HG03354 (cell line): ENCODE data around the gene PDLIM3.

Experiments
- ATAC-seq: cut with Tn5 transposase; IDR thresholded peaks from one replicate; pipeline ENCODE4 v1.9.1; 2021; ENCODE audit warnings: mild to moderate bottlenecking; ENCODE audit not compliant: unreplicated experiment, poor library complexity, severe bottlenecking

Gene PDLIM3, protein sequence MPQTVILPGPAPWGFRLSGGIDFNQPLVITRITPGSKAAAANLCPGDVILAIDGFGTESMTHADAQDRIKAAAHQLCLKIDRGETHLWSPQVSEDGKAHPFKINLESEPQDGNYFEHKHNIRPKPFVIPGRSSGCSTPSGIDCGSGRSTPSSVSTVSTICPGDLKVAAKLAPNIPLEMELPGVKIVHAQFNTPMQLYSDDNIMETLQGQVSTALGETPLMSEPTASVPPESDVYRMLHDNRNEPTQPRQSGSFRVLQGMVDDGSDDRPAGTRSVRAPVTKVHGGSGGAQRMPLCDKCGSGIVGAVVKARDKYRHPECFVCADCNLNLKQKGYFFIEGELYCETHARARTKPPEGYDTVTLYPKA

DNA sequence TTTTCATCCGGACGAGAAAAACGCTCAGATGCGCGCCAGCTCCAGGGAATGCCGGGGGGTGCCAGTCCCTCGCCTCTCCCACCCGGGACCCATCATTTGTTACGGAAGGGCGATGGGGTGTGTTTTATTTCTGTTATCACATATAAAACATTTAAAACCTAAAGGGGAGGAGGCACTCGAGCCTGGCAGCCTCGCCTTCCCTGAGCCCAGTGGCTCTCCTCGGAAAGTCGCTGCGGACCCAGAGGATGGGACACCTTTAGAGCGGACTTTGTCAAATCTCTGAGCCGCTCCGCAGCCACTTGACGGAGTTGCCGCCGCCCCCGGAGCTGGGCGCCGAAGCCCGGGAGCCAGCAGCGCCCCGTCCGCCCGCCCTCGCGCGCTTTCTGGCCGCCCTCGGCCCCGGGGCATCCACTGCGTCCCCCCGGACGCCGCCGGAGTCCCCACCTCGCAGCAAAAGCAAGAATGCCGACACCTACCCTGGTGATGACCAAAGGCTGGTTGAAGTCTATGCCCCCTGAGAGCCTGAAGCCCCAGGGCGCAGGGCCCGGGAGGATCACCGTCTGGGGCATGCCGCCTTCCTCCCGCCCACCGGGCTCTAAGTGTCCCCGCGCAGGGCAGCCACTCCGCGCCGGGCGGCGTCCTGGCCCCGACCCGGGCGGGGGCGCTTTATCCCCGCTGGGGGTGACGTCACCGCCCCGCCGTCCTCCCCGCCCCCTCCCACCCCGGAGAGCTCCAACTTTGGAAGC is at the start of gene PDLIM3:
TSS of gene PDLIM3 (minus strand) at position 642 of the 746 bp plus-strand sequence. CDS start at position 569, 73 bp downstream.
- no peak for ATAC-seq

DNA sequence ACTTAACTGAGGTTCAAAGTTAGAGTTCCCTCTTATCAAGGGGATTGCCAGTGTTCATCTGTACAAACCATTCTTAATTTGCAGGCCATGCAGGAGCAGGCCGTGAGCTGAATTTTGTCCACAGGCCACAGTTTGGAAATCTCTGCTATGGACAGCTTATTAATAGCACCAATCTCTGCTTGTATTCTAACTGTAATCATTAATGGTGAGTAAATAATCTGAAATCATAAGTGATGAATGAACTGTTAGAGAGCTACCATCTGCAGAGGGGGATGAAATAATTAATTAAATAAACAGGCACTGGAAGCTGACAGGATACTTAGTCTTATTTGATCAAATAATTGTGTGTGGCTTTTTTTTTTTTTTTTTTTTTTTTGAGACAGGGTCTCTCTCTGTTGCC is 48.5 kb upstream of the PDLIM3 start:
- no peak for ATAC-seq

DNA sequence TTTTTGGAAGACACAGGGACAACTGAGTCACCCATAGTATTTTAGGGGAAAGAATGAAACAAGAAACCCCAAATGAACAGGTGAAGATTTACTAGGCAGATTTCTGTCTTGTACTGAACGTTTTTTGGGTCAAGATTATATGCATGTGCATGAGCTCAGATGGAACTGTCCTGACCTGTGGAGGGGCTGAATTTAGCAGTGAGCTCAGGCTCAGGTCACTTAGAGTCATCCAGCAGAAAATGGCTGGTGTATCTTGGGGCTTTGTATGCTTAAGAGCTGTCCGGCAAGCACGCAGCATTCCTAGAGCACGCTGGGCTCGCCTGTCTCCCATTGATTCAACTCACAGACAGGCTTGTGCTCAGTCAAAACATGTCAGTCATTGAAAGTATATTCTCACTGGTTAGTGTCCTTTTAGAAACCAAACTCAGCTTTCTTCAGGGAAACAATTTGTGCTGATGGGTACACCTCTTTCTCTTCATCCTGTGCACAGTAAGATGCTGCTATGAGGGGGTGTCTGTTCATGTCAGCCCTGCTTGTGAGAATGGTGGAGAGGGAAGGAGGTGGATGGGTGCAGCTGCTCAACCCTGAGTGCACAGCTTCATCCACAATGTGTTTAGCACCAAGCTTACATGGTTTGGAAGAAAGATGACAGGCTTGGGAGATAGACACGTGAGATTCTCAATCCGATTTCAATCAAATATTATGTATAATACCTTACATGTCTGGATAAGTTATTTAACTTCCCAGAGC is 47.5 kb upstream of the PDLIM3 start:
- no peak for ATAC-seq

DNA sequence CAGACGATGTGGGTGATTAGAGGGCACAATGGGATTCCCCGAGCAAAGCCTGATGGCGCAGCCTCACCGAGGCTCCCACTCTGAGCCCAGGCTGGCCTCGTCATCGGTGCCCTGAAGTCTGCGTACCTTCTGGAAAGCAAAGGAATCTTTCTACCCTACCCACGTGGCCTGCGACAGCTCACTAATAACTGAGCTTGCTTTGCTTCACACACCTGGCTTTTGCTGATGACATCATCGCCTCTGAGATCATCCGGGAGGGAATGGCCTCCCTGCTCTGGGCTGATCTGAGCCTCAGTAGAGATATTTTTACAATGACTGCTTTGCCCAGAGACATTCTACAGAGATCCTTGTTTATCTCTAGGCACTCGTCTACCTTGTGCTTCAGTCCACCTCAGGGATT is 45.4 kb upstream of the PDLIM3 start:
- no peak for ATAC-seq

DNA sequence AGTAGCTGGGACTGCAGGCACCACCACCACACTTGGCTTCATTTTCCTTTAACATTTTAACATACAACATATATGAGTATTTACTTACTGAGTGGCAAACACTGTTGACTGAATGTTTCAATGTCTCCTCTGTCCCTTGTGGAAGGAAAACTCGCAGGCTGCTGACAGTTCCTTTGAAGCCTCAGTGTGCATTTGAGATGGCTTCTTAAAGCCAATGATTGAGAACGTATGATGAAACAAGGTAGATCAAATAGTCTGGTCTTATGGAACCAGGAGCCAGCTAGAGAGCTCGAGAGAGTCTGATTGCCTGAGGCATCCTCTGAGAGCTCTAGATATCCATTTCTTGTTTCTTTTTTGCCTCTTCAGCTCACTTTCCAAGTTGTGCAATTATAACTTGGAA is 43.0 kb upstream of the PDLIM3 start:
- no peak for ATAC-seq

DNA sequence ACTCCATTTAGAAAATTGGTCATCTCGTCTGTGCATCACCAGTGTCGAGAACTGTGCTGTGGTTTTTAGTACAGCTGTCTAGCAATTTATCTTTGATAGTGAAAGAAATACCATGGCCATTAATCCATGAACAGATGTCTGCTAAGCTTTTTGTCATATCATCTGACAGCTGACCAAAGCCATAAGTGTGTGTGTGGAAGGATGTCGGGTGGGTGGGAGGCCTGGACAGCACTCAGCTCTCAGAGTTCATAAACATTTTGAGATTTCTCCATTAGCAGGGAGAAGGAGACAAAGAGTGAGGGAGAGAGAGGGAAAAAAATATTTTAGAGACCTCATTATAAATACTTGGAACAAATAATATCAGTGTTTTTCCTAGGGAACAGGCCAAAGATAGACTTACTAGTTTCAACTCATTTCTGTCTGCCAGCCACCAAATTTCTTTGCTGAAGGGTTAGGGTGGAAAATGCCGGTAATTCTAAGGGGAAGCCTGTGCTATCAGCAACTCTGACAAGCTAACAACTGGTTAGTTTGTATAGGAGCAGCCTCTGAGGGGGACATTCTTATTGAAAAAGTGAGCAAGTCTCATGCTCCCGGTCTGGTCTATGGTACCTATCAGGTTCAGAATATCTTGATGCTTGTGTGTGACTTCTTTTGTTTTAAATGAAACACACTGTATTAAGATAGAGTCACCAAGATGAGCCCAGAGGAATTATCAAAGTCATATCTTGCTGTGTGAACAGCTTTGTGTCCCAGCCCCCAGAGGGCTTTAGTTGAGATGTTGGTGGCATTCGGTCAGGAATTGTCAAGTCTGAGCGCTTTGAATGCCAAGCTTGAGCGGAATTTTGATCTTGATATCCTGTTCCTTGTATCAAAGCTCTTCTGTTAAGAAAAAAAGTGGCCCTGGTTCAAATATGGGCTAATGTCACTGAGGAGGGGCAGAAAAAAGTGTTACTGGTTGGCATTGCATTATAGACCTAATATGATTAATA is 41.9 kb upstream of the PDLIM3 start:
- no peak for ATAC-seq

DNA sequence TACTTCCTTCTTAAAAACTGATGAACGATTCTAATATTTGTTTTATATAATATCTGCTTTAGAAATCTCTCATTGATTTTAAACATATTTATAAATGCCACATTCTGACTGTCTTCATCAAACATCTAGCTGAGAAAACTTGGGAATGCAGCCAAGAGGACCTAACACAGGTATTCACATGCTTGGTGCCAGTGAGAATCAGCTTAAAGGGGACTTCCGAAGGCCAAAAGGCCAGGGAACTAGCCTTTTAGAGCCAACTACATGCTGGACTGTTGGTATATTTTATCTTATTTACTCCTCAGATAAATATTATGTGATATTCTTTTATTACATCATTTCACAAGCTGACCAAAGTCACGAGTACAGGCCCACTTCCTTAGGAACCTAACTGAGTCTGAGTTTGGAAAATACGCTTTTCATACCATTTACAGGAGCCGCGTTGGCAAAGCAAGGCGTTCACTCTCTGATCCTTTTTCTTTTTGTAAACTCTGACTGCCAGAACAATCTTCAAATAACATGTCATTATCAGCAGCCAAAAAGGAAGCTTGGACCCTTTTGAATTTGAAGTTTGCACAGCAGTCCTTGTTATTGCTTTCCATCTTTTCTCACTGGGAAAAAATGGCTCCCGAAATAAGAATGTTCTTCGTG is 41.1 kb upstream of the PDLIM3 start:
- ATAC-seq, result no peak

DNA sequence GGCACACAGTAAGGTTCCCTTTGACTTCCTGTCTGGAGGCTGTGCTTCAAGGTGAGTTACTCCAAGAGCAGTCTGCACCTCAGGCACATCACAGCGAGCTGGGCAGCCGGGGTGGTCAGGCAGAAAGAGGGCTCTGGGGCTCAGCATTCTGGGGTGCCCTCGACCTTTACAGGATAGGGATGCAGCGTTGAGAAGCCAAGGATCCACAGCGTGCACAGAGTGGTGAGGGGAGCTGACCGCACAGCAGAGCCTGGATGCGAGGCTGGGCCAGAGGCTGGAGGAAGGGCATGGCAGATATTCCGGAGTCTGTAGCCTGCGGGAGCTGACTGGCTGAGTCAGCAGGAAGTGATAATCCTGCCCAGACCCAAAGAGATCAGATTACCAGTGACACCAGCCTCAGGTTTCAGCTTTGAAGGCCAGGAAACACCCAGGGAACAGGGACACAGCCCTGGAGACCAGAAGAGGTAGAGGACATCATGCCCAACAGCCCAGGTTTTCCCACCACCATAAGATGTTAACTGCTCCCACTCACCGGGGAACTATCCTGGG is 38.4 kb upstream of the PDLIM3 start:
- no peak for ATAC-seq

DNA sequence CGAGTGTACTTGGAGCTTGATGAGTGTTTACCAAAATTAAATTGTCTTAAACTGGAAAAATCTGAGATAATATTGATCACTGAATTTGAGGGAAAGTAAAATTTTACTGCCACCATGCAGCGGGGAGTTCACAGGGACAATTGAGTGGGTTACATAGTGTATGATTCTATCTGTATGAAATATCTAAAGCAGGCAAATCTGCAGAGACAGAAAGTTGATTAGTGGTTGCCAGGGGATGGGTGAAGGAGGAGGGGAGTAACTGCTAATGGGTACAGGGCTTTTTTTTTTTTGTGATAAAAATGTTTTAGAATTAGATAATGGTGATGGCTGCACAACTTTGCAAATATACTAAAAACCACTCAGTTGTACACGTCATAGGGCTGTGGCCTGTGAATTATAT is 35.4 kb upstream of the PDLIM3 start:
- no peak for ATAC-seq

DNA sequence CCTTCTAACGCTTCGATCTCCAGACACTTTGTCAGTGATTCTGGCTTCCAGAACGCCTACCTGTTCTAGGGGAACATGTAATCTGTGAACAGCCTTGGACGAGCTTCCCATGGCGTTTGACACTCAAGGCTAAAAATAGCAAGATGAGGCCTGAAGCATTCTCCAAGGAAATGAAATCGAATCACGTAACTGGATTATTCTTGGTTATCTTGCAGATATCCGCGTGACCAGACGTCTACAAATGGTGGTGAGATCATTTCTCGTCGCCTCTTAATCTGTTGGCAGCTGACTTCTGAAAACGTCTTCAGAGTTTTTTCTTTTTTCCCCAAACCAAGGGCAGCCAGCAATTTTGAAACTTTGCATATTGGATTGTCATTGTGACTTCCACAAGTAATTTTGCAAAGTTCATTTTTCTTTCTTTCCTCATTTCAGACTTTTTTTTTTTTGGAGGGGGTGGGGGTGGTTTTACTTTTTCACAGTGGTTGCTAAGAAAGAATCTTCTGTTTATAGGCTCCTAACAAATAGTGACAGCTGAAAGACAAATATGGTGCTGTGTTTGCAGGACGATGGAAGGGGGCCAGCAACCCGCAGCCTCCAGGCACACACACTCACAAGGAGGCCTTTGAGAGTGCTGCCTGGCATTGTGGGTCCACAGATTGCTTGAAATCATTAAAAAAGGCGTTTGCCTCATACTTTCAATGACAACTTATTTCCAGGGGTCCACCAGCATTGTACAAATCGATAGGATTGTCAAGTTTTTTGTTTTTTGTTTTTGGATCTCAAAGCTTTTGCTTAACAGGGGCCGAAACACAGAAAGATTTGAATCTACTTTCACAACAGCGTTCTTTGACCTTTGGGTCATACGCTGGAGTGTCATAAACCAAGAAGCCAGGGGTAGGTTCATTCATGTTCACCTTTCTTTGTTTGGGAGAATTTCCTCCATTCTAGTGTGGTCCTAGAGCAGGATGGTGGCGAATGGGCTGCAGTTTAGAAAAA is 32.4 kb upstream of the PDLIM3 start:
- no peak for ATAC-seq

DNA sequence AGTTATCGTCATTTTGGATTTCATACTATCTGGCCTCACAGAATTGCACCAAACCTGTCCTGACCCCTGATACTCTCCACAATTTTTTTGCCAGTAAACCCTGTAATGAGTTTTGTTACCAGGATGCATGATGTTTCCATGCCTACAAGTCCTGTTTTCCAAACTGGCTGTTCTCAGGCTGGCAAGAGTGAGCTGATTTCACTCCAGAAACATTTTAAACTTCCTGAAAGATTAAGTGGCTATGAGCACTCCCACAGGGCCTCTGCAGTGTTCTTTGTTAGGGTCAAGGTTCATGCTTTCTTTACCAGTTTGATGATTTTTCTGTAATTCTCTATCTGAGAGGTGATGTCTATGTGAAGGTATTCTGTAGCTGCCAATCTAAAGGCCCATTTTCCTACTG is 31.7 kb upstream of the PDLIM3 start:
- ATAC-seq, result no peak

DNA sequence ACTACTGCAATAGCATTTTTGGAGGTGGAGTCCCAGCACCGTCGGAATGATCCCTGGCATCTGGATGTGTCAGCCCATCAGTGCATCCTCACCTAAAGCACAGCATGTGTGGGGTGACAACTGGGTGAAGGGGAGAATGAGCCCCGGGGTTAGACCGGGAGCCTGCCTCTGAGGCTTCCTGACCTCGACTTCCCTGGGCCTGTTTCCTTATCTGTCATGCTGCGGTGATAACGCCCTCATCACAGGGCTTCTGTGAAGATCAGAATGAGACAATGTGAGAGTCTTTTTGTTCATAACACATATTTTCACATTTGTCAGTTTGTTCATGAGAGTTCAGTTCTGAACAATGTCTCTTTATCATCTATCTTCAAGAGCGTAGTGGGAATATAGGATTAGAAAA is 31.1 kb upstream of the PDLIM3 start:
- ATAC-seq, result no peak

DNA sequence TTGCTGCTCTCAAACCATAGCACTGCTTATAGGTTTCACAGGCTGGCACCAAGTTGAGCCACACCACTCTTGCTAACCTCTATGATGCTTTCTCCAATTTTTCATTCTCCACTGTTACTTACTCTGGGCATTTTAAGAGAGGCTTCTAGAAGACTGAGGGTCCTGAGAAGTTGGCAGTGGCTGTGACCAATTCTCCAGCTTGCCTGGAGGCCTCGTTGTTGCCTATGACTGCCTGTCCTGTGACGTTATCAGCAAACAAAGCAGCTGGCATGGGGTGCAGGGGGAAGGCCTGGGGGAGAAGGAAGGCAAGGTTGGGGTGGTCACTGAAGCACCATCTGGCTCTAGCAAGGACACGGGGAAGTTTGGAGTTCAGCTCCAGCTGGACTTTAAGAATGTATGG is 30.4 kb upstream of the PDLIM3 start:
- ATAC-seq, result no peak

DNA sequence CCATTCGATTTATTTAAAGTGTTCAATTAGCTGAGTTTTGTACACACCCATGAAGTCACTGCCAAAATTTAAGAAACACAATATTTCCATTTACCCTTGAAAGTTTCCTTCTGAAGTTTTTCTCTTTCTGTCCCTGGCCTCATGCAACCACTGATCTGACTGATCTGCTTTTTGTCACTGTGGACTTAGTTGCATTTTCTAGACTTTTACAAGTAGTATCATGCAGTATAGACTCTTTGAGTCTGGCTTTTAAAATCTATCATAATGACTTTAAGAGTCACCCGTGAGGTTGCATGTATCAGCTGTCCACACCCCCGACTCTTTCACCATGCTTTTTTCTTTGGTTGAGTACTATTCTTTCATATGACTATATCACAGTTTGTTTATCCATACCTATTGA is 29.0 kb upstream of the PDLIM3 start:
- ATAC-seq, result no peak

DNA sequence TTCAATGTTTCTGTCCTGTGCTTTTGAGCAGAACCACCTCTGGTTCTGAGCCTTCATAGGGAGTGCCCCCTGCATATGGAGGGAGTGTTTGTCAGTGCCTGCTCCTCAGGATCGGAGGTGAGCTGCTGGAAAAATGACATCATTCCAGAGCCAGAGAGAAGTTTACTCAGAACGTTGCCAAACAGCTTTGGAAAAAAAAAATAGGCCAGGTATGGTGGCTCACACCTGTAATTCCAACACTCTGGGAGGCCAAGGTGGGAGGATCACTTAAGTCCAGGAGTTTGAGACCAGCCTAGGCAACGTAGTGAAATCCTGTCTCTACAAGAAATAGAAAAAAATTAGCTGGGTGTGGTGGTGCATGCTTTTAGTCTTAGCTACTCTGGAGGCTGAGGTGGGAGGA is 27.2 kb upstream of the PDLIM3 start:
- no peak for ATAC-seq

DNA sequence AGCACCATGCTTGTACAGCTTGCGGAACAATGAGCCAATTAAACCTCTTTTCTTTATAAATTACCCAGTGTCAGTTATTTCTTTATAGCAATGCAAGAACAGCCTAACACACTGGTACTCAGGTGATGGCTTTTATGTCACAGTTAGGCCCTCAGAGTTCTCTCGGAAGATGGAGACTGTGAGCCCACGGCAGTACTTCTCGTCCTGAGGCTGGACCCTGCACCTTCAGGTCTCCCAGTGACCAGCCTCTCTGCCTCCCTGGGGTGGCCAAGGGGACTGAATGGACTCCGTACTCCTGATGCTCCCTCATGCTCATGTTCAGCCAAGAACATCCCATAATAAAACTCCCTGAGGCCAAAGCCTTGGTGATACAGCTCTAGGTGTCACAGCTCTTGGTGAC is 25.0 kb upstream of the PDLIM3 start:
- ATAC-seq, result no peak

DNA sequence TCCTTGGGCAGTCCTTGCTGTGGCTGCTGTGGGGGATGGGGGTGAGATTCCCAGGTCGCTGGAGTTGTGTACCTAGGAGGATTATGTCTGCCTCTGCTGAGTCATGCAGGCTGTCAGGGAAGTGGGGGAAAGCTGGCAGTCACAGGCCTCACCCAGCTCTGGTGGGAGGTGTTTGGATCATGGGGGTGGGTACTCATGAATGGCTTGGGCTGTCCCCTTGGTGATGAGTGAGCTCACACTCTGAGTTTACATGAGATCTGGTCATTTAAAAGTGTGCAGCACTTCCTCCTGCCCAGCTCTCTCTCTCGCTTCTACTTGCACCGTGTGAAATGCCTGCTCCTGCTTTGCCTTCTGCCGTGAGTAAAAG is 24.6 kb upstream of the PDLIM3 start:
- no peak for ATAC-seq
